Stimulated activated CD8-positive, alpha-beta memory T cell treated with anti-CD3 and anti-CD28 coated beads, Interleukin-7, amount 100 ng/mL, for 24 hours (primary cell): ENCODE data around the gene DPY30.
"Not testable (repeated sequence)": the region's sequence is repeated elsewhere in the genome, so short reads cannot be mapped to it uniquely, and the experiment has no call there.

ENCODE experiments used
- DNase-seq: peaks from one replicate; pipeline ENCODE4 v3.0.0-alpha.2; 2020; ENCODE audit warnings: low read depth

Gene DPY30

GRCh38 chr2:32039447-32040219 is at the start of gene DPY30:
TSS of gene DPY30 (minus strand) at chr2:32039805. CDS start at chr2:32039456, 349 bp downstream.
- DNase-seq: peak; percentile 81

DNA sequence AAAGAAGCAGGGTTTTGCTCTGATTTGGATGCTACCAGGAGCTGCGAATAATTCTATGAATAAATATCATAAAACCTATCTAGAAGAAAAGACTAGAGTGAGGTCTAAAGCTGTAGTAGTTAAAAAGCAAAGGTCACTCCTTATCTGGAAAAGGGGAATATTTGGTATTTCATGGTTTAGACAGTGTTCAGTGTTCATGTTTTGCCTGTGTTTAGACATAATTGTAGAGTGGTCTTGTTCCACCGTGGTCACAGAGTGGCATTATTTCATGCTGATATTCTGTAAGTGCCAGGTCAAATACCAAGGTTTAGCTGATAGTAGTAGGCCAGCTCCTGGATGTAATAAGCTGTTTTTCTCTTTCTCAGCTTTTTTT is 34.5 kb upstream of the DPY30 start:
- no peak for DNase-seq

- no peak for DNase-seq
Observed at GRCh38 chr2:32067549-32067948, 27.9 kb upstream of the DPY30 start.

- DNase-seq: no peak
Observed at GRCh38 chr2:32064713-32065112, 25.1 kb upstream of the DPY30 start.

DNA sequence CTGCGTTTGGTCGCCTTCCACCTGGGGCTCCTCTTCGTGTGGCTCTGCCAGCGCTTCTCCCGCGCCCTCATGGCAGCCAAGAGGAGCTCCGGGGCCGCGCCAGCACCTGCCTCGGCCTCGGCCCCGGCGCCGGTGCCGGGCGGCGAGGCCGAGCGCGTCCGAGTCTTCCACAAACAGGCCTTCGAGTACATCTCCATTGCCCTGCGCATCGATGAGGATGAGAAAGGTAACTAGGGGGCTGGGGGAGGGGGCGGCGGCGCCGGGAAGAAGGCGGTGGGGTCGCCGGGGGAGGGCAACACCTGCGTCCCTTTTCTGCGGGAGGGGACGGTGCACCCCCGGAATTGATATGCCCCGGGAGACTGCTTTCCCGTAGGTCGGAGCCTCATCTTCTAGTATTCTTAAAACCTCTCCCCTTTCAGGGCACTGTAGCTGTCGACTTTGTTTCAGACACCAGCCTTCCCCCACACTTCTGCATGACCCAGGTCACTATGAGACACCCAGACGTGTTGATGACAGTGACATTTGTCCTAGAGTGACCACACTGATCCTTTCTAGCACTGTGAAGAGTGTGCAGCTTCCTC is 24.5 kb upstream of the DPY30 start:
- peak; percentile 4 for DNase-seq

DNA sequence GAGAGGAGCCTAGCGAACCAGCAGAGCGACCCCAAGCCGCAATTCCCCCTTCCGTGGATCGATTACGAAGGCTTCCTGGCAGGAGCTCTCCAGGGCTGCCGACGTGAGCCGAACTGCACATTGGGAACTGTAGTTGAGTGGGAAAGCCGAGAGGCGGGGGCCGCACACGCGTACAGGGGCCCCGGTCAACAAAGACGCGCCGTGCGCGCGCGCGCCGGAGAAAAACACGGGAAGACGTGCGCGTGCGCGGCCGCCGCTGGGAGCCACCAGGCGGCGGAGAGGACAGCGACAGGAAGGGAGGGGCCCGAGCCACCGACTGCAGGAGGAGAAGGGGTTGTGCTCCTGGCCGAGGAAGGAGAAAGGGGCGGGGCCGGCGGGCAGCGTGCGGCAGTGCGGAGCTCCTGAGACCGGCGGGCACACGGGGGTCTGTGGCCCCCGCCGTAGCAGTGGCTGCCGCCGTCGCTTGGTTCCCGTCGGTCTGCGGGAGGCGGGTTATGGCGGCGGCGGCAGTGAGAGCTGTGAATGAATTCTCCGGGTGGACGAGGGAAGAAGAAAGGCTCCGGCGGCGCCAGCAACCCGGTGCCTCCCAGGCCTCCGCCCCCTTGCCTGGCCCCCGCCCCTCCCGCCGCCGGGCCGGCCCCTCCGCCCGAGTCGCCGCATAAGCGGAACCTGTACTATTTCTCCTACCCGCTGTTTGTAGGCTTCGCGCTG is 23.9 kb upstream of the DPY30 start, which contains the start of gene SPAST:
TSS of gene SPAST (plus strand) at position 247 of the 711 bp plus-strand sequence. CDS start at position 523, 276 bp downstream.
- DNase-seq: peak; percentile 93

DNA sequence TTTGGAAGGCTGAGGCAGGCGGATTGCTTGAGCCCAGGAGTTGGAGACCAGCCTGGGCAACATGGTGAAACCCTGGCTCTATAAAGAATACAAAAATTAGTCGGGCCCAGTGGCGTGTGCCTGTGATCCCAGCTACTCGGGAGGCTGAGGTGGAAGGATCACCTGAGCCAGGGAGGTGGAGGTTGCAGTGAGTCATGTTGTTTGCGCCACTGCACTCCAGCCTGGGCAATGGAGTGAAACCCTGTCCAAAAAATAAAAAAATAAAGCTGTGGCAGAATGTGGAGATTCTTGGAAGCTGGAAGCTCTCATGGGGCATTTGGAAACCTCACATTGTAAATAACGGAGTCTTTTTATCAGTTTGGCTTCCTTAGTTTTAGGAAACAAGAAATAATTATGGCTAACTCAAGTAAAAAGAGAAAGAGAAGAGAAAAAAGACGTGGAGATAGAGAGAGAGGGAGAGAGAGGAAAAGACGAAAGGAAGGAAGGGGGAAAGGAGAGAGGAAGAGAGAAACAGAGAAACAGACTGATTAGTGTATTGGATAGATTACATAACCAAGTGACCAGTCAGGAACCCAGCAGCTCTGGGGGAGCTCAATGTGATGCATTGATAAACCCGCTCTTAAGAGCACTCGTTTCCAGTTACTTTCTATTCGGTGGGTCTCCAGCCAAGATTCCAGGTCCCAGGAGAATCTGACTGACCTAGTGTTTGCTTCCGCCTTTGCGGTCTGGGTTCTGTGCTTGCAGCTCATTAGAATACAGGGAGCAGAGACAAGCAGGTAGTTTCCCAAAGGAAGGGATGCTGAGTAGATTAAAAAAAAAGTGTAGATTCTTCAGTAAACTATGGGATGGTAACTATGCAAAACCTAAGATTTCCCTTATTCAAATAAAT is 22.6 kb upstream of the DPY30 start:
- no peak for DNase-seq

GRCh38 chr2:32061430-32061829 is 21.8 kb upstream of the DPY30 start:
- no peak for DNase-seq

DNA sequence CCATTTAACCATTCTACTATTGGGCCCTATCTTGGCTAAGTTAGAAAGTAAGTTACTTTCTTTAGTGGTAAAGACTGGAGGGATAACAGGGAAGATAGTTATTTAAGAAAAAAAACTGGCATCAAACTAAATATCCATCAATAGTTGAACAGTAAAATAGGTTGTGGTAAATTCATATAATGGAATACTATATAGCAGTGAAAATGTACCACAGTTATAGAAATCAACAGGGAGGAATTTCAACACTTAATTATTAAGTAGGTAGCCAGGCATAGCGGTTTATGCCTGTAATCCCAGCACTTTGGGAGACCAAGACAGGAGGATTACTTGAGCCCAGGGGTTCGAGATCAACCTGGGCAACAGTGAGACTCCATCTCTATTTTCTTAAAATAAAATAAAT is 20.7 kb upstream of the DPY30 start:
- DNase-seq: no peak

- no peak for DNase-seq
Observed at GRCh38 chr2:32058130-32058529, 18.5 kb upstream of the DPY30 start.

- DNase-seq: not testable (repeated sequence)
Observed at GRCh38 chr2:32054583-32054982, 15.0 kb upstream of the DPY30 start.

GRCh38 chr2:32051836-32052439 is 12.3 kb upstream of the DPY30 start:
- no peak for DNase-seq

DNA sequence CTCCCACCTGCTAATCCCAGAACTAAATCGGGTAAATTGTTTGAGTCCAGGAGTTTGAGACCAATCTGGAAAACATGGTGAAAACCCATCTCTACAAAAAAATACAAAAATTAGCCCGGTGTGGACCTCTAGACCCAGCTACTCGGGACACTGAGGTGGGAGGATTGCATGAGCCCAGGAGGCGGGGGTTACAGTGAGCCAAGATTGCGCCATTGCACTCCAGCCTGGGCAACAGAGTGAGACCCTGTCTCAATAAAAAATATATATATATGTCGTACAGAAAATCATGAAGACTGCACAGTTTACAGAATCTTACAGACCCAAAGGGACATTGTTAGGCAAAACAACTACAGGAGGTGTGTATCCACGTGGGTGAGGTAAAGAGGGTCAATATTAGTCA is 4.0 kb upstream of the DPY30 start:
- DNase-seq: no peak

DNA sequence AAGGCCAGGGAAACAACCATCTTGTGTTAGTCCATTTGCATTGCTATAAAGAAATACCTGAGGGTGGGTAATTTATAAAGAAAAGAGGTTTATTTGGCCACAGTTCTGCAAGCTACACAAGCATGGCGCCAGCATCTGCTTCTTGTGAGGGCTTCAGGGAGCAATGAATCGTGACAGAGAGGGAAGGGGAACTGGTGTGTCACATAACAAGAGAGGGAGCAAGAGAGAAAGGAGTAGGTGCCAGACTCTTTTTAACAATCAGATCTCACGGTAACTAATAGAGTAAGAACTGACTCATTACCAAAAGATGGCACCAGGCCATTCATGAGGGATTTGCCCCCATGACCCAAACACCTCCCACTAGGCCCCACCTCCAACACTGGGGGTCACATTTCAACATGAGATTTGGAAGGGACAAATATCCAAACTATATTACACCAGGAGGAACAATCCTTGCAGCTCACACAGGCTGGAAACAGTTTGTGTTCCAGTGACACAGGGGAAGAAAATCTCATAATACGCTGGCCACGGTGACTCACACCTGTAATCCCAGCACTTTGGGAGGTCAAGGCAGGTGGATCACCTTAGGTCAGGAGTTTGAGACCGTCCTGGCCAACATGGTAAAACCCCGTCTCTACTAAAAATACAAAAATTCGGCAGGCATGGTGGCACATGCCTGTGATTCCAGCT is 5.3 kb downstream of the DPY30 start:
- DNase-seq: not testable (repeated sequence)

- DNase-seq: not testable (repeated sequence)
Observed at GRCh38 chr2:32018789-32019482, 20.7 kb downstream of the DPY30 start.

DNA sequence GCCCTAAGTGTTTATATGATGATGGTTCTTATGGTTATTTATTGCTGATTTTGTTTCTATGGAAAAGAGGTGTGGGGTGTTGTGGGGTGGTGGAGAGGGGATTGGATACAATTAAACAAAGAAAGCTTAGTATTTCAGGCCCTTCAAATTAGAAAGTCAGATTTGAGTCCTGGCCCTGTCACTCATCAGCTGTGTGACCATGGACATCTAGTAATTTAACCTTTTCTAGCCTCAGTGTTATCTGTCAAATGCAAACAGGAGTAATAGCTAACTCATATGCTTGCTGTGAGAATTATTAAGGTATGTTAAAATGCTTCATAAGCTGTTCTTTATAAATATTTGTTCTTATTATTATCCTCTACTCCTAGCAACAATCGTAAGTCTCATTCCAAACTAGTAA is 26.7 kb downstream of the DPY30 start:
- DNase-seq: no peak

GRCh38 chr2:32011485-32011960 is 28.1 kb downstream of the DPY30 start:
- no peak for DNase-seq

DNA sequence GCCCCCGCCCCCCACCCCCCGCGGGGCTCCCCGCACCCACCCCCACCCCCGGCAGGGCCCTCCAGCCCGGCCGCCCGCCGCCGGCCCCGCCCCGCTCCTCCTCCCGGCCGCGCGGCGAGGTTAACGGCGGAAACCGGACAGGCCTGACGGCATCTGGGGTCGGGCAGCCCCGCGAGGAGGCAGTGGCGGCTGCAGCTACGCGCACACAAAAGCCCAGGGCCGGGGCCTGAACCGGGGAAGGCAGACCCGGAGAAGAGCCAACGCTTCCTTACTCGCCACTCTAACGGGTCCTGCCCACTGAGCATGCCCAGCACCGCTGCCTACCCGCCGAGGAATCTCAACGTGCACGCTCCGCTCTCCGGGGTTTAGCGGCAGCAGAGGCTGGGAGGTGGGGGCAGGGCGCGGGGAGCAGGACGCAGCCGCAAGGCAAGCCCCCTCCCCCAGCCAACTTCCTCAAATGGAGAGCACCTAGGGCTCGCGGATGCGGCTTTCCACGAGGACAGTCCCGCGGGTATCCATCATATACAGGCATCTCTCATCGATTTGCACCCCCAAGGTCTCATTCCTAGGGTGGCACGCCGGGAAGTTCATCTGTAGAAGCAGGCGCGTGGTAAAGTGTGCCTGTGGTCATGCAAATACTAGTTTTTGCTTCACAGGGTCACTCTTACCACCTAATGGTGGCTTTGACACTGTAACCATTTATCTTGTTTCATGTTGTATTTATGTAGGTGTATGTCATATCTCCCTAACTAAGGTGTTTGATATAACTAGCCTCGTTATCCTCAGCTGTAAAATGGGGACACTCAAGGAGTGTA is 28.7 kb downstream of the DPY30 start, which contains the start of gene MEMO1:
TSS of gene MEMO1 (minus strand) at position 339 of the 815 bp plus-strand sequence. CDS start 761 bp downstream, outside the sequence.
- peak; percentile 88 for DNase-seq

GRCh38 chr2:32010280-32010669 is 29.3 kb downstream of the DPY30 start:
- DNase-seq: peak; percentile 31
